G401.6 (cell line): ENCODE measurements around the gene PLEKHA1.

Source experiments
- FAIRE-seq: peaks from 2 replicates; lab custom pipeline; 2012; peaks lifted over from hg19 to GRCh38; lab: Jason Lieb, UNC

Gene PLEKHA1

DNA sequence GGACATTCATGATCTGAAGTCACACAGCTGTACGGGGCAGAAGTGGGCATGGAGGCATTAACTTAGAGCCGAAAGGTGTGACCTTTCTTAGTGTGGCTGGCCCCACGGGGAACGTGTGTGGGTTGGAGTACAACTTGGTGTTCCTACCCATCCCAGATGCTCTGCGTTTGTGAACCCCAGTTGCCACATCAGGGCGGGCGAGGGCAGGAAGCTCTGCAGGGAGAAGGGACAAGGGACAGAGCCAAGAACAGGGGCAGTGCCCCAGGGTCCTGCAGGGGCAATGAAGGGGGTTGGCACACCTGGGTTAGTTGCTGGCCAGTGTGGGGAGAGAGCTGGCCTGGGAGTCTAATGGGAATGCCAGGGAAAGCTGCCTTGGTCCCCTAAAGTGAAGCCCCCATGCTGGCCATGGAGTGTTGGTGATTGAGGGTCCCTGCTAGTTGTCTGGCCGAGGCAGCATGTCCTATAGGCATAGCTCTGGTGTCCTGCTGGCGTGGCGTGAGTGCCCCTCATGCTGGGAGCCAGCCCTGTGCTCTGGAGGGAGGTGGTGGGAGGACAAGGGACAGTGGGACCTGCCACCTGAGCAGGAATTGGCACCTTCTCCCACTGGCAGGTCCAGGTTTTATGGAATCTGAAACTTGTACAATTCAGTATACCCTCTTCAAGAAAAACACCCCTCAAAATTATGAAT is 105.8 kb downstream of the PLEKHA1 start:
- FAIRE-seq, result no peak

DNA sequence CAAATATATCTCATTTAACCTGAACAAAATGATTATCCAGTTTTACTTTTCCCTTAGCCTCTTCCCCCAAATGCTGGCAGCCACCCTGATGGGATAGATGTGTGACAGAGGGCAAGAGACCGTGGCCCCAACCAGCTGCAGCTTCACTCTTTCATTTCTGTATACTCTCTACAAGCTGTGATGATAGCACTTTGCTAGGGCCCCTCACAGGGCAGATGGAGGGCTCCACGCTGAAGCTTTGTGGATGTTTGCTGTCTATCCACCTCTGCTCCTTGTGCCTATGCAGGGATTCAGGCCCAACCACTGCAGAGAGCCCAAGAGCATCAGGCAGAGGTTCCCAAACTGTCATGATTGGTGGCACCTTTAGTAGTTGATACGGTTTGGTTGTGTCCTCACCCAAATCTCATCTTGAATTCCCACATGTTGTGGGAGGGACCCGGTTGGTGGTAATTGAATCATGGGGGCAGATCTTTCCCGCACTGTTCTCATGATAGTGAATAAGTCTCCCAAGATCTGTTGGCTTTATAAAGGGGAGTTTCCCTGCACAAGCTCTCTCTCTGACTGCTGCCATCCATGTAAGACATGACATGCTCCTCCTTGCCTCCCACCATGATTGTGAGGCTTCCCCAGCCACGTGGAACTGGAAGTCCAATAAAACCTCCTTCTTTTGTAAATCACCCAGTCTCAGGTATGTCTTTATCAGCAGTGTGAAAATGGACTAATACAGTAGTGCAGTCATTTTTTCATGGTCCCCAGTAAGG is 107.0 kb downstream of the PLEKHA1 start:
- no peak for FAIRE-seq
